IMR-90 (cell line): Measurements from ENCODE around the gene ACTR3C. TPM values are rescaled to one million over a fixed set of nuclear protein-coding genes. Genes with fewer than 3 reads are reported as not detected.
A peak's percentile ranks its signal among the peaks of the same experiment; 100 is the strongest.
"Not testable (repeated sequence)": the region's sequence is repeated elsewhere in the genome, so short reads cannot be mapped to it uniquely, and the experiment has no call there.

Experiments used
- ATAC-seq: fragments of 200-7000 bp; cut with Tn5 transposase; 2 replicates; pipeline ENCODE4 v1.9.1; 2020; ENCODE audit warnings: low read depth, mild to moderate bottlenecking, moderate library complexity
- BruUV-seq: library from RNA; stranded (reverse); fragments of 400-500 nt; replicated peaks from 2 replicates; lab custom pipeline; 2021; lab: Mats Ljungman, UMichigan
- CTCF ChIA-PET: fragments of 300-600 bp; formaldehyde crosslinking; extraction: SDS; loops from one replicate; lab custom pipeline; 2021; ENCODE audit warnings: antibody characterized with exemption; lab: Yijun Ruan, JAX
- POLR2A ChIA-PET: fragments of 300-600 bp; sonication (Branson Sonifier 250); formaldehyde crosslinking; loops from one replicate; lab custom pipeline; 2022; ENCODE audit warnings: antibody characterized with exemption; ENCODE audit not compliant: unreplicated experiment; lab: Charles Lee
- DNase-seq: peaks from one replicate; pipeline ENCODE4 v3.0.0; 2013
- H2AFZ ChIP-seq: replicated peaks from 2 replicates; pipeline ENCODE3; 2013; ENCODE audit warnings: low read length, mild to moderate bottlenecking; ENCODE audit not compliant: poor library complexity
- H2AK5ac ChIP-seq: 2 replicates; pipeline ENCODE4 v1.6.1; 2013; ENCODE audit warnings: low read depth, low read length, inconsistent platforms
- H2AK9ac ChIP-seq: replicated peaks from 2 replicates; pipeline ENCODE3; 2013; ENCODE audit warnings: mild to moderate bottlenecking, low read depth, low read length, moderate library complexity; ENCODE audit not compliant: poor library complexity
- H2BK120ac ChIP-seq: 2 replicates; pipeline ENCODE4 v1.6.1; 2013; ENCODE audit warnings: low read depth, low read length, inconsistent platforms
- H2BK15ac ChIP-seq: 3 replicates; pipeline ENCODE4 v1.6.1; 2013; ENCODE audit warnings: low read depth, low read length, inconsistent platforms
- H2BK20ac ChIP-seq: 2 replicates; pipeline ENCODE4 v1.6.1; 2013; ENCODE audit warnings: low read depth, mild to moderate bottlenecking, inconsistent platforms, low read length, moderate library complexity
- H2BK5ac ChIP-seq: 2 replicates; pipeline ENCODE4 v1.6.1; 2013; ENCODE audit warnings: mild to moderate bottlenecking, low read depth, low read length, inconsistent platforms; ENCODE audit not compliant: poor library complexity, severe bottlenecking
- H3K14ac ChIP-seq: replicated peaks from 2 replicates; pipeline ENCODE4 v1.6.1; 2013; ENCODE audit warnings: low read depth, low read length, inconsistent platforms
- H3K18ac ChIP-seq: 2 replicates; pipeline ENCODE4 v1.6.1; 2013; ENCODE audit warnings: low read depth, low read length, control low read depth
- H3K23ac ChIP-seq: 2 replicates; pipeline ENCODE4 v1.6.1; 2013; ENCODE audit warnings: low read depth, low read length, inconsistent platforms
- H3K27ac ChIP-seq: 2 replicates; pipeline ENCODE4 v1.5.1; 2013; ENCODE audit warnings: mild to moderate bottlenecking, control low read depth, low read length; ENCODE audit not compliant: insufficient read depth
- H3K27me3 ChIP-seq: 2 replicates; pipeline ENCODE4 v1.6.1; 2013; ENCODE audit warnings: low read length; ENCODE audit not compliant: control insufficient read depth, insufficient read depth
- H3K36me3 ChIP-seq: 2 replicates; pipeline ENCODE4 v1.6.1; 2013; ENCODE audit warnings: low read length, mixed read lengths; ENCODE audit not compliant: control insufficient read depth, insufficient read depth
- H3K4ac ChIP-seq: 2 replicates; pipeline ENCODE4 v1.6.1; 2013; ENCODE audit warnings: low read depth, low read length, inconsistent platforms
- H3K4me1 ChIP-seq: 2 replicates; pipeline ENCODE4 v1.6.1; 2013; ENCODE audit warnings: low read length, mixed read lengths; ENCODE audit not compliant: control insufficient read depth, insufficient read depth
- H3K4me2 ChIP-seq: 2 replicates; pipeline ENCODE4 v1.6.1; 2013; ENCODE audit warnings: low read depth, mild to moderate bottlenecking, control low read depth, low read length, moderate library complexity
- H3K4me3 ChIP-seq: 2 replicates; pipeline ENCODE4 v1.5.1; 2013; ENCODE audit warnings: low read depth, mild to moderate bottlenecking, control low read depth, low read length, moderate library complexity; ENCODE audit not compliant: insufficient read depth
- H3K56ac ChIP-seq: 2 replicates; pipeline ENCODE4 v1.6.1; 2013; ENCODE audit warnings: low read length, inconsistent platforms; ENCODE audit not compliant: insufficient read depth; ENCODE audit errors: extremely low read depth
- H3K79me1 ChIP-seq, 2 experiments: 2 replicates each; pipeline ENCODE4 v1.6.1; 2013; ENCODE audit warnings: low read length in 2 of 2, inconsistent platforms in 1 of 2, low read depth in 1 of 2
- H3K9ac ChIP-seq: 2 replicates; pipeline ENCODE4 v1.6.1; 2013; ENCODE audit warnings: low read depth, low read length, control low read depth
- H3K9me1 ChIP-seq: 2 replicates; pipeline ENCODE4 v1.6.1; 2013; ENCODE audit warnings: low read length, inconsistent platforms; ENCODE audit not compliant: insufficient read depth
- H3K9me3 ChIP-seq: 2 replicates; pipeline ENCODE4 v1.6.1; 2013; ENCODE audit warnings: low read length; ENCODE audit not compliant: control insufficient read depth, insufficient read depth
- H4K20me1 ChIP-seq: 2 replicates; pipeline ENCODE4 v1.6.1; 2013; ENCODE audit warnings: low read length, inconsistent platforms; ENCODE audit not compliant: insufficient read depth
- H4K5ac ChIP-seq: 2 replicates; pipeline ENCODE4 v1.6.1; 2013; ENCODE audit warnings: mild to moderate bottlenecking, low read depth, low read length, control low read depth
- H4K8ac ChIP-seq, 2 experiments: 2 replicates each; pipeline ENCODE4 v1.6.1; 2013; ENCODE audit warnings: low read depth in 2 of 2, low read length in 2 of 2, control low read depth in 1 of 2, inconsistent platforms in 1 of 2
- H4K91ac ChIP-seq: 2 replicates; pipeline ENCODE4 v1.6.1; 2013; ENCODE audit warnings: low read depth, low read length, inconsistent platforms; ENCODE audit not compliant: insufficient read depth
- BHLHE40 ChIP-seq: fragments of 150-350 bp; IDR thresholded peaks from 2 replicates; pipeline ENCODE4 v1.6.1; 2016; ENCODE audit warnings: mild to moderate bottlenecking, low read depth, low read length
- CEBPB ChIP-seq: IDR thresholded peaks from 2 replicates; pipeline ENCODE4 v1.6.1; 2012; ENCODE audit warnings: low read depth, low read length, improper control_type of control experiment
- FOS ChIP-seq: fragments of 150-350 bp; IDR thresholded peaks from 2 replicates; pipeline ENCODE4 v1.6.1; 2016; ENCODE audit warnings: low read depth, low read length
- MAFK ChIP-seq: IDR thresholded peaks from 2 replicates; pipeline ENCODE4 v1.6.1; 2012; ENCODE audit warnings: low read depth, low read length, improper control_type of control experiment
- MAZ ChIP-seq: IDR thresholded peaks from 2 replicates; pipeline ENCODE4 v1.6.1; 2012; ENCODE audit warnings: low read depth, mild to moderate bottlenecking, low read length, improper control_type of control experiment, moderate library complexity, borderline replicate concordance
- MXI1 ChIP-seq: IDR thresholded peaks from 2 replicates; pipeline ENCODE4 v1.6.1; 2012; ENCODE audit warnings: low read depth, mild to moderate bottlenecking, low read length, moderate library complexity, borderline replicate concordance
- POLR2A ChIP-seq: IDR thresholded peaks from 2 replicates; pipeline ENCODE4 v1.6.1; 2012; ENCODE audit warnings: mild to moderate bottlenecking, low read depth, low read length
- RAD21 ChIP-seq: IDR thresholded peaks from 2 replicates; pipeline ENCODE4 v1.6.1; 2012; ENCODE audit warnings: low read length, improper control_type of control experiment
- RCOR1 ChIP-seq: IDR thresholded peaks from 2 replicates; pipeline ENCODE4 v1.6.1; 2012; ENCODE audit warnings: mild to moderate bottlenecking, low read length, improper control_type of control experiment; ENCODE audit not compliant: insufficient replicate concordance
- RFX5 ChIP-seq: IDR thresholded peaks from 2 replicates; pipeline ENCODE4 v1.8.0; 2012; ENCODE audit warnings: low read depth, mild to moderate bottlenecking, low read length, moderate library complexity
- SMC3 ChIP-seq: fragments of 150-350 bp; IDR thresholded peaks from 2 replicates; pipeline ENCODE4 v1.6.1; 2016; ENCODE audit warnings: low read depth, mild to moderate bottlenecking, antibody characterized with exemption, low read length, moderate library complexity
- WGBS, 2 experiments: methylation state at CpG; one replicate each; pipeline versions ENCODE4 v1.1.5 to v1.1.7; 2013; ENCODE audit warnings: missing lambda C conversion rate in 2 of 2; ENCODE audit not compliant: insufficient read length in 1 of 2; ENCODE audit errors: extremely low coverage in 2 of 2; 5-methylcytosine and 5-hydroxymethylcytosine counted together
- dilution Hi-C: fragments of 300-500 bp; cut with HindIII; formaldehyde crosslinking; loops from one replicate; pipeline ENCODE4 v1.14.3; 2018; ENCODE audit warnings: low sequenced_read_pairs; ENCODE audit not compliant: unreplicated experiment
- in situ Hi-C: fragments of 300-500 bp; cut with MboI; formaldehyde crosslinking; loops from 3 replicates; pipeline ENCODE4 v1.14.3; 2019; ENCODE audit warnings: low sequenced_read_pairs, inconsistent platforms, mixed read lengths
- intact Hi-C: fragments of 100-400 bp; cut with micrococcal nuclease; formaldehyde crosslinking; loops from 2 replicates; pipeline ENCODE4 v1.10.0; 2022
- polyA plus RNA-seq, 3 experiments: library from polyadenylated mRNA; depleted of rRNA; stranded (reverse); fragments of >200 nt; gene quantifications; 2 replicates each; pipeline ENCODE4 v1.2.3, GENCODE V29; 2012; ENCODE audit warnings: low replicate concordance in 1 of 3
- total RNA-seq: library from RNA; depleted of rRNA; stranded (reverse); fragments of >200 nt; gene quantifications from 2 replicates; pipeline ENCODE4 v1.2.3, GENCODE V29; 2012
- TF ChIP-seq, protein P1 (sequence below): fragments of 150-350 bp; IDR thresholded peaks from 2 replicates; pipeline ENCODE4 v1.6.1; 2017; ENCODE audit warnings: mild to moderate bottlenecking, antibody characterized with exemption, low read length, low read depth

ACTR3C gene
- total and polyA plus RNA-seq, 2 of the 4 experiments (the other 2 are of a cell fraction): not detected

DNA sequence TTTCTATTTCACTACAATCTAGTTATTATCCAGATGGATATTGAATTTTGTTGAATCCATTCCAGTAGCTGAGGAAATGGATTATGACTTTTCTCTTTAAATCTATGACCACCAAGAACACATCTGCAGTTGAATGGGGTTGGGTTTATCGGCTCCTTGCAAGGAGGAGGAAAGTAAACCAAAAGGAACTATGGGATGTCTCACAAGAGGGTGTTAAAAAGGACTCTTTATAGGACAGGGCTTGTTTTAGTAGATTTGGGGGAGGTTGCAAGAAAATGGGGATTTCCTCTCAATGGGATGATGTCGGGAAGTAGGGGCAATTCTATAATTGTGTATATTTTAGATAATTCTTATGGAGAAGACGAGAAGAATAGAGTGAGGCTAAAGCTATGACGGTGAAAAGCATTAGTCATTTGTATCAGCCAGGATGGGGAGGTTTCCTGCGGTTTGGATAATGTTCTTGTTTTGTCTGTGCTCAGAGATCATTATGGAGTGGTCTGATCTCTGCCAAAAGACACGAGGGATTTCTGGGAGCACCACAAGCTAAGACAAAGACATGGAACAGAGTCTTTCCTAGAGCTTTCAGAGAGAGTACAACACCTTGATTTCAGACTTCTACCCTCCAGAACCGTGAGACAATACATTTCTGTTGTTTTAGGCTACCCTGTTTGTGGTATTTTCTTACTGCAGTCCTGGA is 5.4 kb downstream of the ACTR3C start:
- DNase-seq: peak; percentile 63
- 71% methylated on average over 1 of the region's 7 CpGs; no CpG with 5 or more reads in 1 of the 2 experiments for WGBS, 2 experiments
- H2AFZ ChIP-seq: no peak overlapping the region

DNA sequence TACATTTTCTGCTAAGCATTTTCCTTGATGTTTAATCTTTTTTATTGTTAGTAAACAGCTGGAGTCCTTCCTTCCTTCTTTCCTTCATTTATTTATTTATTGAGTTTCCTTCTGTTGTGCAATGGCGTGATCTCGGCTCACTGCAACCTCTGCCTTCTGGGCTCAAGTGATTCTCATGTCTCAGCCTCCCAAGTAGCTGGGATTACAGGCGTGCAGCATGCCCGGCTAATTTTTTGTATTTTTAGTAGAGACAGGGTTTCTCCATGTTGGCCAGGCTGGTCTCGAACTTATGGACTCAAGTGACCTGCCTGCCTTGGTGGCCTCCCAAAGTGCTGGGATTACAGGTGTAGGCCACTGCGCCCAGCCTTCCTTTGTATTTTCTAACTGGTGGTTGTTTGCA is 6.4 kb downstream of the ACTR3C start:
- H3K14ac ChIP-seq, H3K23ac ChIP-seq, H2BK15ac ChIP-seq, dilution Hi-C loops, H3K56ac ChIP-seq, H3K27me3 ChIP-seq, H3K27ac ChIP-seq, H2AK5ac ChIP-seq, H3K36me3 ChIP-seq, H3K18ac ChIP-seq, H4K91ac ChIP-seq, intact Hi-C loops, ATAC-seq, H3K4me2 ChIP-seq, H4K20me1 ChIP-seq, H4K5ac ChIP-seq, H2BK120ac ChIP-seq, DNase-seq, H3K79me1 ChIP-seq, H4K8ac ChIP-seq, H3K4me1 ChIP-seq, H3K9me1 ChIP-seq, H3K4me3 ChIP-seq, H3K4ac ChIP-seq, H2AK9ac ChIP-seq, BruUV-seq, H2AFZ ChIP-seq, H3K9ac ChIP-seq, H2BK5ac ChIP-seq, H3K9me3 ChIP-seq, H2BK20ac ChIP-seq: not testable (repeated sequence)
- WGBS, 2 experiments: 20% methylated on average over 1 of the region's 6 CpGs; no CpG with 5 or more reads in 1 of the 2 experiments
- in situ Hi-C loops: loop anchor here (25.0 kb wide), 1 partner anchor 420 kb away; the partner anchor contains the start of gene GIMAP5
- POLR2A ChIA-PET: interaction anchor here (0.6 kb wide), 1 partner anchor 53 kb away, joined by 3 read pairs; no protein-coding TSS in a partner anchor
- CTCF ChIA-PET: interaction anchor here (0.5 kb wide), 1 partner anchor 105 kb away, joined by 4 read pairs; no protein-coding TSS in a partner anchor

More for the DNA sequence above, 5.4 kb downstream of the ACTR3C start:
- TF ChIP-seq CEBPB: no peak
- TF ChIP-seq MAFK: no peak
- TF ChIP-seq BHLHE40: no peak
- no peak for TF ChIP-seq SMC3
- no peak for TF ChIP-seq RFX5
- TF ChIP-seq MXI1: no peak
- no peak for TF ChIP-seq RCOR1
- no peak for TF ChIP-seq MAZ
- TF ChIP-seq, protein P1, sequence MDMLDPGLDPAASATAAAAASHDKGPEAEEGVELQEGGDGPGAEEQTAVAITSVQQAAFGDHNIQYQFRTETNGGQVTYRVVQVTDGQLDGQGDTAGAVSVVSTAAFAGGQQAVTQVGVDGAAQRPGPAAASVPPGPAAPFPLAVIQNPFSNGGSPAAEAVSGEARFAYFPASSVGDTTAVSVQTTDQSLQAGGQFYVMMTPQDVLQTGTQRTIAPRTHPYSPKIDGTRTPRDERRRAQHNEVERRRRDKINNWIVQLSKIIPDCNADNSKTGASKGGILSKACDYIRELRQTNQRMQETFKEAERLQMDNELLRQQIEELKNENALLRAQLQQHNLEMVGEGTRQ: no peak
- no peak for TF ChIP-seq RAD21
- TF ChIP-seq FOS: no peak
- no peak for TF ChIP-seq POLR2A
- intact Hi-C loops: no loop called here
- H2AK9ac ChIP-seq: no peak overlapping the region
- no peaks in the 10 kb centered on the region; the same call in 1 of the 2 replicates for H3K27me3 ChIP-seq
- no TSS peak for BruUV-seq
- no peaks in the 10 kb centered on the region for H4K20me1 ChIP-seq
- no peak overlapping the region for H3K18ac ChIP-seq
- H2BK120ac ChIP-seq: no peak overlapping the region
- no peak overlapping the region for H2BK15ac ChIP-seq
- no peak overlapping the region for H4K5ac ChIP-seq
- no peak overlapping the region for H3K4me3 ChIP-seq
- no peak overlapping the region for H3K27ac ChIP-seq
- no peak overlapping the region for H4K91ac ChIP-seq
- H2AK5ac ChIP-seq: no peak overlapping the region
- no peak overlapping the region for H3K9ac ChIP-seq
- no peak overlapping the region for H4K8ac ChIP-seq
- in situ Hi-C loops: loop anchor here (25.0 kb wide), 1 partner anchor 419 kb away; the partner anchor contains the start of gene GIMAP5
- no peaks in the 10 kb centered on the region for H3K79me1 ChIP-seq
- H2BK5ac ChIP-seq: no peak overlapping the region
- POLR2A ChIA-PET: no interaction called here
- peaks cover 2% of the 10 kb centered on the region; the same call in 1 of the 2 replicates for H3K4me1 ChIP-seq
- no peak overlapping the region for H3K23ac ChIP-seq
- no peak overlapping the region for H3K56ac ChIP-seq
- CTCF ChIA-PET: no interaction called here
- no peaks in the 10 kb centered on the region for H3K9me1 ChIP-seq
- no peaks in the 10 kb centered on the region for H3K9me3 ChIP-seq
- no peak overlapping the region for H3K4me2 ChIP-seq
- no peak overlapping the region for H3K4ac ChIP-seq
- no peak overlapping the region for H3K14ac ChIP-seq
- H3K36me3 ChIP-seq: no peaks in the 10 kb centered on the region
- no peak overlapping the region for H2BK20ac ChIP-seq
- peak; percentile 51; the same call in 1 of the 2 replicates for ATAC-seq
- dilution Hi-C loops: no loop called here
